ENCODE data around the gene PRDM16.

PRDM16 gene

DNA sequence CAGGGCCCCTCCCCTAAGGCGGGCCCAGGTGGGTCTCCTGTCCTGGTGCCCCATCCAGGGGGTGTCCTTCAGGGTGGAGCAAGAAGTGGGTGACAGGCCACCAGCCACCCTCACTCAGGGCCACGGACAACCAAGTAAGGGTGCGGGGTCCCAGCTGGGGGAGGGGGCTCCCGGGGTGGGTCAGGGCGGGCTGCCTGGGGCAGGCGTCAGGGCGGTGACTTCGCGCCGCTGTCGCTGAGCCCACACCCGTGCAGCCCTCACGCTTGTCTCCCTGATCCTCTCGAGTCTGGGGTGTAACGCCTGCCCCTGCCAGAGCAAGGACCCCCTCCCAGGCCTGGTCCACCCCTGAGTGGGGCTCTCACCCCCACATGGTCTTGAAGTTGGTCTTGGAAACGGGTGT, 407.7 kb downstream of the PRDM16 start:
- Histone ChIP-seq H2AFZ (ENCODE audit: low read depth, low read length) (no peak overlapping the region), H3K9me3 (ENCODE audit: low read length) (no peaks in the 10 kb centered on the region), H3K27me3 (ENCODE audit: insufficient read depth, low read length) (no peaks in the 10 kb centered on the region), H3K4me3 (ENCODE audit: low read length) (no peak overlapping the region), H3K36me3 (ENCODE audit: insufficient read depth, low read length) (no peaks in the 10 kb centered on the region), H3K4me1 (ENCODE audit: insufficient read depth, low read length) (peaks cover 10% of the 10 kb centered on the region)

DNA sequence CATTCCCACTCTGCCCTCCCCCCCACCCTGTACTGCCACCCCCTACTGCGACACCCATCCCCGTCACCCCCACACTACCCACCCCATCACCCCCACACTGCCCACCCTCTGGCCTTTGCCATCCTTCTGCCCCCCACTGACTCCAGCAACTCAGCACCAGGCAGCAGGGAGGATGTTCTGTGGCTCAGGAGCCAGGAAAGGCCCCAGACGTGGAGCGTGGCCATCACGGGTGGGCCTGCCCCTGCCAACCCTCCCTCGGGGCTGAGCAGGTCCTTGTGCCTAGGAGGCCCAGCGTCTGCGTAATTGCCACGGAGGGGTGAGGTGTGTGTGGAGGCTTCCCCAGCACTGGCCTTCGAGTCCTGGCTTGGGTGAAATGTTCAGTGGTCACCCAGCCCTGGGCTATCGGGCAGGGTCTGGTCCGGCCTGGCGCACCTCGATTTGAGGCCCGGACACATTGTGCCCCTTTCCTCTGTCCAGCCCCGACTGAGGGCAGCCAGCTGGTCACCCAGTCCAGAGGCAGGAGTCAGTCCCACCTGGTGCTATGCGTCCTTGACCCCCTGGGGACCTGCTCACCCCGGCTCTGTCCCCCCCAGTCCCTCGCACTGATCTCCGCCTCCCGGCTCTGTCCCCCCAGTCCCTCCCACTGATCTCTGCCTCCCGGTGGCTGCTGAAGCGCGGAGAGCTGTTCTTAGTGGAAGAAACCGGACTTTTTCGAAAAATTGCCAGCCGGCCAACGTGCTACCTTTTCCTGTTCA, 408.4 kb downstream of the PRDM16 start:
- H3K36me3 ChIP-seq (ENCODE audit: insufficient read depth, low read length): no peaks in the 10 kb centered on the region
- no peaks in the 10 kb centered on the region for H3K27me3 ChIP-seq (ENCODE audit: insufficient read depth, low read length)
- H3K4me1 ChIP-seq (ENCODE audit: insufficient read depth, low read length): peaks cover 2% of the 10 kb centered on the region
- no peaks in the 10 kb centered on the region for H3K9me3 ChIP-seq (ENCODE audit: low read length)
- no peak overlapping the region for H2AFZ ChIP-seq (ENCODE audit: low read depth, low read length)
- no peak overlapping the region for H3K4me3 ChIP-seq (ENCODE audit: low read length)

DNA sequence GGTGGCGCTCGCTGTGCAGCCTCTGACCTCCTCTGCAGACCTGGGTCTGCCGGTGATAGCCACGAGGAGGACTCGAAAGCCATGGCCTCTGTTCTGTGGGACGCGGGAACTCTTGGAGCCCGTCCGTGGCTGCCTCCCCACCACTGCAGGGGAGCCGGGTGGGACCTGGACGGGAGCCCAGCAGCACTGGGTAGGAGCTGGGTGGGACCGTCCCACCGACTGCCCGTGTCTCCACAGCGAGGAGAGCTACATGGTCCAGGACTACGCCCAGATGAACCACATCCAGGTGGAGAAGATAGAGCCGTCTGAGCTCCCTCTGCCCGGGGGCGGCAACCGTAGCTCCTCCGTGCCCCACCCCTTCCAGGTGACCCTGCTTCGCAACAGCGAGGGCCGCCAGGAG, 409.2 kb downstream of the PRDM16 start:
- no peak overlapping the region for H2AFZ ChIP-seq (ENCODE audit: low read depth, low read length)
- H3K36me3 ChIP-seq (ENCODE audit: insufficient read depth, low read length): no peaks in the 10 kb centered on the region
- H3K27me3 ChIP-seq (ENCODE audit: insufficient read depth, low read length): no peaks in the 10 kb centered on the region
- no peaks in the 10 kb centered on the region for H3K4me1 ChIP-seq (ENCODE audit: insufficient read depth, low read length)
- H3K9me3 ChIP-seq (ENCODE audit: low read length): no peaks in the 10 kb centered on the region
- H3K4me3 ChIP-seq (ENCODE audit: low read length): no peak overlapping the region

DNA sequence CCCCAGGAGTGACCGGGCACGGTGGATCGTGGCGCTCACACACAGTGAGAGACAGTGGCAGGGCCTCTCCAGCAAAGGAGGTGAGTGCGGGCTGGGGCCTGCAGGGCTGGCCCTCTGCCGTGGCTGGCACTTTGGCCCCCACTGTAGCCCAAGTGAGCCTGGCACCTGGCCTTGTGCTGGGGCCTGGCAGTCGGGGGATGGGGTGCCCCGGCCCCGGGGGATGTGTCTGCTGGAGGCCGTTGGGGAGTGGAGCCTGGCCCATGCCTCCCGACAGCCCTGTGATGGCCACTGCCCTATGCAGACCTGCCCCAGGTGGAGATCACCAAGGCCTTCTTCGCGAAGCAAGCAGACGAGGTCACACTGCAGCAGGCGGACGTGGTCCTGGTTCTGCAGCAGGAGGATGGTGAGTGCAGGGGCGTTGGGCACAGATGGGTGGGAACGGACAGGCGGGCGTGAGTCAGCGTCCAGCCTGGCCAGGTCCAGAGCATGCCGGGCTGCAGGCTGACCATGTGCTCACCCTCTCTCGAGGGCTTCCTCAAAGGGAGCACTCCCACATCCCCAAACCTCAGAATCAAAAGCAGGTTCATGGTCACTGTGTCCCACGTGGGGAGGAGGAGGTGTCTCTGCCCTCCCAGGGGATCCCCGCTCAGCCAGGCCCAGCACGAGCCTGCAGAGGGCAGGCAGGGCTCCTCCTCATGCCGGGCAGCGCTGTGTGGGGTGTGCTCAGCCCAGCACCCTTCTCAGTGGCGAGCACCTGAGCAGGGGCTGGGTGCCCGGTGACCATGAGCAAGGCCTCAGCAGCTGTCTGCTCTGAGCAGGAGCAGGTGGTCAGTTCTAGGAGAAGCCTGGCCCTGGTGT, 410.7 kb downstream of the PRDM16 start:
- Histone ChIP-seq H2AFZ (ENCODE audit: low read depth, low read length) (no peak overlapping the region), H3K4me1 (ENCODE audit: insufficient read depth, low read length) (no peaks in the 10 kb centered on the region), H3K9me3 (ENCODE audit: low read length) (no peaks in the 10 kb centered on the region), H3K27me3 (ENCODE audit: insufficient read depth, low read length) (no peaks in the 10 kb centered on the region), H3K36me3 (ENCODE audit: insufficient read depth, low read length) (no peaks in the 10 kb centered on the region), H3K4me3 (ENCODE audit: low read length) (no peak overlapping the region)

DNA sequence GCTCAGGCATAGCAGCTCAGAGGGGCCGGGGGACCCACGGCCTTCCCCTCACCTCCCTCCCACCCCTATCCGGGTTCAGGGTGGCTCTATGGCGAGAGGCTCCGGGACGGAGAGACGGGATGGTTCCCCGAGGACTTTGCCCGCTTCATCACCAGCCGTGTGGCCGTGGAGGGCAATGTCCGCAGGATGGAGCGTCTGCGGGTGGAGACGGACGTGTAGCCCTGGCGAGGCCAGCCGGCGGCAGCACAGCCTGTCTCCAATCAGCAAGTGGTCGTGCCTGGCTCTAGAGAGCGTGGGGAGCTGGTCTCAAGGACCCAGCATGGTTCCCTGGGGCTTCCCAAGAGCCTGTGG, 411.3 kb downstream of the PRDM16 start:
- H3K4me3 ChIP-seq (ENCODE audit: low read length): no peak overlapping the region

DNA sequence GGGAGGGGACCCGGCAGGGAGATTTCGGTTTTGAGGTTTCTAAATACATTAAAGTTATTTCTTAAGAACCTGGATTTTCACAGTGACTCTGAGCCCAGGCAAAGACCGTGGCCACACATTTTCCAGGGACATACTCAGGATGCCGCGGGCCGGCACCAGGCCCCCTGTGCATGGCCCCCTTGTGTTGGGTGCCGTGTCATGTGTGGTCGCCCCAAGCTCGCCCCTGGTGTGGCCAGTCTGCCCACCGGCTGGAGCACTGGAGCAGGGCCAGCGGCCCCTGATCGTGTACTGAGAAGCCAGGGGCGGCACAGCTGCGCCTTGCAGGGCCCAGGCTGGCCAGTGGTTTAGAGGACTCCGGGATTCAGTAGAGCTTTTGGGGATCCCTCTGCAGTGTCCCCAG, 412.0 kb downstream of the PRDM16 start:
- Histone ChIP-seq H3K9me3 (ENCODE audit: low read length) (no peaks in the 10 kb centered on the region), H3K36me3 (ENCODE audit: insufficient read depth, low read length) (no peaks in the 10 kb centered on the region), H3K27me3 (ENCODE audit: insufficient read depth, low read length) (no peaks in the 10 kb centered on the region), H3K4me3 (ENCODE audit: low read length) (no peak overlapping the region), H2AFZ (ENCODE audit: low read depth, low read length) (no peak overlapping the region), H3K4me1 (ENCODE audit: insufficient read depth, low read length) (no peaks in the 10 kb centered on the region)

More for the DNA sequence above, 411.3 kb downstream of the PRDM16 start:
- no peaks in the 10 kb centered on the region for H3K36me3 ChIP-seq (ENCODE audit: insufficient read depth, low read length)
- H3K9me3 ChIP-seq (ENCODE audit: low read length): no peaks in the 10 kb centered on the region
- no peaks in the 10 kb centered on the region for H3K27me3 ChIP-seq (ENCODE audit: insufficient read depth, low read length)
- no peaks in the 10 kb centered on the region for H3K4me1 ChIP-seq (ENCODE audit: insufficient read depth, low read length)
- H2AFZ ChIP-seq (ENCODE audit: low read depth, low read length): no peak overlapping the region

DNA sequence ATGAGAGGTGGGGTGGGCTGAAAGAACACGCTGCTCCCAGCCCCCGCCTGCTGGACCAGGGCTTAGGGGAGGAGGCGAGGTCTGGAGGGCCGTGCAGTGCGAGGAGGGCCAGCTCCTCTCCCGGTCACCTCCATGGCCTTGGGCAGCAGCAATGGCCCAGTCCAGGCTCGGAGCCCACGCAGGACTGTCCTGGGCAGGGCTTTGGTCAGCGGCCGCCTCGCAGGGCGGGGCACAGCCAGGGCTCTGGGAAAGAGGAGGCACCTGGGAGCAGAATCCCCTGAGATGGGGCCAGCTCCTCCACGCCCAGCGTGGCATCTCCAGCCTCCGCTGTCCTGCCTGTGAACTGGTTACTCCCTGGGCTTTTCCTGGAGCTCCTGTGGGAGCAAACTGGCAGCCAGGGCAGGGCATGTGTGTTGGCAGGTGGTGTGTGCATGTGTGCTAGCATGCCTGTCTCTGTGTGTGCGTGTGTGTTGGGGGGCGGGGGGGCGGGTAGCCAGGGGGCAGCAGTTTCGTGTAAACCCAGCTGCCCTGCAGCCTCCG, 412.9 kb downstream of the PRDM16 start:
- H3K9me3 ChIP-seq (ENCODE audit: low read length): no peaks in the 10 kb centered on the region
- H3K4me3 ChIP-seq (ENCODE audit: low read length): no peak overlapping the region
- H2AFZ ChIP-seq (ENCODE audit: low read depth, low read length): no peak overlapping the region
- no peaks in the 10 kb centered on the region for H3K36me3 ChIP-seq (ENCODE audit: insufficient read depth, low read length)
- H3K4me1 ChIP-seq (ENCODE audit: insufficient read depth, low read length): no peaks in the 10 kb centered on the region
- no peaks in the 10 kb centered on the region for H3K27me3 ChIP-seq (ENCODE audit: insufficient read depth, low read length)

DNA sequence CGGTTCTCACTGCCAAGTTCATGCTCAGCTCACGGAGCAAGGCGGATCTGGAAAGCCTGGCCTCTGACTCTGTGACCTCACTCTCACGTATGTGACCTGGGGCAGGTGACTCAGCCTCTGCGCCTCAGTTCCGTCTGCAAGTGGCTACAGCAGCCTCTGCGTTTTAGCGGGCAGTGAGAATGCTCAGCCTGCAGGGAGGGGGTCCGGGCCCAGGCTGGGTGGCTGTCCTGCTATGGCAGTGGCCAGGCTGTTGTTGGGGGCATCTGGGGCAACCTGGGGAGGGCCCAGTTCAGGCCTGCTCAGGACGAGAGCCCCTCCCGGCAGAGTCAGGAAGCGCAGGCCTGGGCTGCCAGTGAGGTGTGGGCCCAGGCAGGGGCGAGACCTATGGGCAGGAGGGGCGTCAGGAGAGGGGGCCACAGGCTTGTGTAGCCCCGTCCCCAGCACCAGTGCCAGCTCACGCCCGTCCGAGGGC, 413.4 kb downstream of the PRDM16 start:
- Histone ChIP-seq H3K27me3 (ENCODE audit: insufficient read depth, low read length) (no peaks in the 10 kb centered on the region), H3K9me3 (ENCODE audit: low read length) (no peaks in the 10 kb centered on the region), H3K4me1 (ENCODE audit: insufficient read depth, low read length) (no peaks in the 10 kb centered on the region), H3K4me3 (ENCODE audit: low read length) (no peak overlapping the region), H2AFZ (ENCODE audit: low read depth, low read length) (no peak overlapping the region), H3K36me3 (ENCODE audit: insufficient read depth, low read length) (no peaks in the 10 kb centered on the region)

DNA sequence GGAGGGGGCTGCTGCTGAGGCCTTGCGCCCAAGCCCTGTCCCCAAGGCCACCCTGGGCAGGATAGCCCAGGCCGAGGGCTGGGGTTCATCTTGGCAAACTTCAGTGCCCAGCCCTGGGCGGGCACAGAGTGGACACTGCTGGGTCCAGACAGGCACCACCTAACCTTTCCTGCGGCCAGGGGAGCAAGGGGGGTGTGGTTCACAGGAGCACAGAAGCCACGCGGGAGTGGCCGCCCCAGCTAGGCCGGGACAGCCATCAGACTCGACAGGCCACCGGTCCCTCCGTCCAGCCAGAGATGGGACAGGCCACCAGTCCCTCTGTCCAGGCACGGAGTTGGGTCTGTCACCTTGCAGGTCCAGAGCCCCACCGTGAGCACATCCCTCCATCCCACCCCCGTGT, 414.4 kb downstream of the PRDM16 start:
- Histone ChIP-seq H3K36me3 (ENCODE audit: insufficient read depth, low read length) (no peaks in the 10 kb centered on the region), H3K27me3 (ENCODE audit: insufficient read depth, low read length) (no peaks in the 10 kb centered on the region), H3K4me1 (ENCODE audit: insufficient read depth, low read length) (no peaks in the 10 kb centered on the region), H3K9me3 (ENCODE audit: low read length) (peaks cover 2% of the 10 kb centered on the region), H2AFZ (ENCODE audit: low read depth, low read length) (no peak overlapping the region), H3K4me3 (ENCODE audit: low read length) (no peak overlapping the region)

DNA sequence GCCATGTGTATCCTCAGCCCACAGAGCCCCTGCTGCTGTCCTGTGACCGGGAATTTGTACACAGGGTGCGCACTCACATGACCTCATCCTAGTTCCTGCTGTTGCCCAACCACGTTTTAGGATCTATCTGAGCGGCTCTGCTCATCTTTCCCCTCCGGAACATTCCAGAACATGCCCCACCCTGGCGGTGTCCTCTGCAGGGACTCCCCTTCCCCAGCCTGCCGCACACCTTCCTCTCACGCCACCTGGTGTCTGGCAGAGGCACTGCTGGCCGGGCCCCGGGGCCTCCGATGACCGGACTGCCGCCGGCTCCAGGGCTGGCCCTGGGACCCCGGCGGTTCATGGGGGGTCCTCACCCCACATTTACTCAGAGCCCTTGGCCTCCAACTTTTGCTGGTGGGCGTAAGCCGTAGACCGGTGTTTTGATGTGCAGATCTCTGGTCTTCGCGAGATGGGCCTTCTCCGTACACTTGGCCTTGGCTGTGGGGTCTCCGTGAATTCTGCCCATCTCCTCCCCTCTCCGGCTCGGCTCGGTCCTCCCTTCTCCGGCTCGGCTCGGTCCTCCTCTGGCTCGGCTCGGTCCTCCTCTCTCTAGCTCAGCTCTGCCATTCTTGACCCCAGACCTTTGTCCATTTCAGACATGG, 414.9 kb downstream of the PRDM16 start:
- Histone ChIP-seq H3K9me3 (ENCODE audit: low read length) (peaks cover 4% of the 10 kb centered on the region), H2AFZ (ENCODE audit: low read depth, low read length) (no peak overlapping the region), H3K4me3 (ENCODE audit: low read length) (no peak overlapping the region), H3K36me3 (ENCODE audit: insufficient read depth, low read length) (no peaks in the 10 kb centered on the region), H3K27me3 (ENCODE audit: insufficient read depth, low read length) (no peaks in the 10 kb centered on the region), H3K4me1 (ENCODE audit: insufficient read depth, low read length) (no peaks in the 10 kb centered on the region)

DNA sequence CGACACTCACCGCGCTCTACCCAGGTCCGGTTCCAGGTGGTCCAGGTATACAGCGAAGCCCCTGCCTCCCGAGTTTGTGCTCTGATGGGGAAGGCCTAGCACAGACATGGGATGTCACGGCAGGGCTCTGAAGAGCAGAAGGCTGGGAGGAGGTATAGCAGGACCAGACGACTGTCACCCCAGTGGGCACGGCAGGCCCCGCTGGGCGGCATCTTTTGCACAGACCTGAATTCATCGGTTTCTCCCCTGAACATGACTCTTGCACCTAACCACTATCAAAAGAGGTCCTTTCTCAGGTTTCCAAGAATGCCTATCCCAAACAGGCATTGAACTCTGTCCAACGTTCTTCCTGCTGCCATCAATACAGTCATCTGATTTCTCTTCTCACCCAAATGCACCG, 416.0 kb downstream of the PRDM16 start:
- no peaks in the 10 kb centered on the region for H3K36me3 ChIP-seq (ENCODE audit: insufficient read depth, low read length)
- no peaks in the 10 kb centered on the region for H3K4me1 ChIP-seq (ENCODE audit: insufficient read depth, low read length)
- H3K9me3 ChIP-seq (ENCODE audit: low read length): peaks cover 5% of the 10 kb centered on the region
- H3K4me3 ChIP-seq (ENCODE audit: low read length): no peak overlapping the region
- no peaks in the 10 kb centered on the region for H3K27me3 ChIP-seq (ENCODE audit: insufficient read depth, low read length)
- H2AFZ ChIP-seq (ENCODE audit: low read depth, low read length): no peak overlapping the region
